ENCODE data around the gene VPS50. TPM values are rescaled to one million over a fixed set of nuclear protein-coding genes. Genes with fewer than 3 reads are reported as not detected.

The VPS50 gene
- total and polyA plus RNA-seq, 2 donors (not counting 3 experiments of a cell fraction or from before 2014, with no cell fraction given), result 6.6 to 25.6 TPM

GRCh38 chr7:93375603-93376002, 143.4 kb downstream of the VPS50 start:
- H3K4me1 ChIP-seq (ENCODE audit: control insufficient read depth, extremely low read depth, insufficient read depth, low read length), result no peaks in the 10 kb centered on the region
- TF ChIP-seq POLR2A (IDR thresholded peaks at IDR 0.05; ENCODE audit: low read depth, low read length), result no peak
- TF ChIP-seq CTCF (IDR thresholded peaks at IDR 0.05; ENCODE audit: extremely low read depth in 1 of 2, insufficient read depth in 1 of 2, low read depth in 1 of 2, low read length in 2 of 2), result no peak
- no peak for TF ChIP-seq MAX (IDR thresholded peaks at IDR 0.05; ENCODE audit: insufficient read depth, insufficient read length)
- no peak for TF ChIP-seq GATA2 (IDR thresholded peaks at IDR 0.05; ENCODE audit: insufficient read depth, insufficient read length, low read depth, low read length)
- no peak for TF ChIP-seq JUN (IDR thresholded peaks at IDR 0.05; ENCODE audit: borderline replicate concordance, insufficient read depth, insufficient read length, low read depth)
- TF ChIP-seq EZH2 (IDR thresholded peaks at IDR 0.05; ENCODE audit: borderline replicate concordance, low read depth, low read length, severe bottlenecking), result no peak
- no peak for TF ChIP-seq MYC (IDR thresholded peaks at IDR 0.05; ENCODE audit: low read depth, low read length)
- TF ChIP-seq POLR2AphosphoS5 (IDR thresholded peaks at IDR 0.05; ENCODE audit: insufficient read depth, low read depth, low read length), result no peak
- TF ChIP-seq FOS (IDR thresholded peaks at IDR 0.05; ENCODE audit: borderline replicate concordance, insufficient read depth, low read length), result no peak
- no peak overlapping the region for H3K4me3 ChIP-seq (replicated peaks in 1 of 3; ENCODE audit: insufficient read depth in 1 of 3, low read depth in 1 of 3, low read length in 3 of 3)
- no peaks in the 10 kb centered on the region for H3K36me3 ChIP-seq (ENCODE audit: control insufficient read depth in 2 of 2, extremely low read depth in 1 of 2, insufficient read depth in 2 of 2, low read length in 2 of 2)
- ChIA-PET CTCF (interaction anchor here (1.8 kb wide), 1 partner anchor 18 kb away, joined by 7 read pairs; no protein-coding TSS in a partner anchor), POLR2A (no interaction called here)
- H3K4me2 ChIP-seq (ENCODE audit: insufficient read depth, low read length), result no peak overlapping the region
- H3K9me1 ChIP-seq (replicated peaks; ENCODE audit: control insufficient read depth, extremely low read depth, insufficient read depth, low read length), result no peaks in the 10 kb centered on the region
- no peaks in the 10 kb centered on the region for H4K20me1 ChIP-seq (replicated peaks; ENCODE audit: control insufficient read depth, extremely low read depth, insufficient read depth, low read length)
- H3K9me3 ChIP-seq (replicated peaks; ENCODE audit: control insufficient read depth, insufficient read depth, low read length), result no peaks in the 10 kb centered on the region
- peaks cover 11 to 13% of the 10 kb centered on the region in 2 experiments for H3K27me3 ChIP-seq (ENCODE audit: control insufficient read depth in 2 of 2, insufficient read depth in 2 of 2, low read length in 2 of 2)
- no peak overlapping the region for H2AFZ ChIP-seq (ENCODE audit: low read depth, low read length)
- no peak overlapping the region for H3K27ac ChIP-seq (ENCODE audit: insufficient read depth, low read depth, low read length)
- no peaks in the 10 kb centered on the region for H3K79me2 ChIP-seq (ENCODE audit: control insufficient read depth, insufficient read depth, low read length)
- dilution Hi-C loops (cut with MboI; ENCODE audit: extremely low pct_ligation_motif_present, low sequenced_read_pairs), result no loop called here
- DNase-seq (ENCODE audit: low read depth, low spot score), result no peak
- no TSS peak for BruUV-seq (replicated peaks)
- intact Hi-C loops (cut with micrococcal nuclease), result no loop called here
- H3K9ac ChIP-seq (replicated peaks; ENCODE audit: extremely low read depth, insufficient read depth, low read length), result no peak overlapping the region
- FAIRE-seq, result no peak
